Measurements from ENCODE around the gene UBAC2.
A peak's percentile ranks its signal among the peaks of the same experiment; 100 is the strongest.
"Not testable (repeated sequence)": the region's sequence is repeated elsewhere in the genome, so short reads cannot be mapped to it uniquely, and the experiment has no call there.

Gene UBAC2

GRCh38 chr13:99376924-99377323 is 176.3 kb downstream of the UBAC2 start:
- no peak for DNase-seq (ENCODE audit: low read depth in 2 of 2)

DNA sequence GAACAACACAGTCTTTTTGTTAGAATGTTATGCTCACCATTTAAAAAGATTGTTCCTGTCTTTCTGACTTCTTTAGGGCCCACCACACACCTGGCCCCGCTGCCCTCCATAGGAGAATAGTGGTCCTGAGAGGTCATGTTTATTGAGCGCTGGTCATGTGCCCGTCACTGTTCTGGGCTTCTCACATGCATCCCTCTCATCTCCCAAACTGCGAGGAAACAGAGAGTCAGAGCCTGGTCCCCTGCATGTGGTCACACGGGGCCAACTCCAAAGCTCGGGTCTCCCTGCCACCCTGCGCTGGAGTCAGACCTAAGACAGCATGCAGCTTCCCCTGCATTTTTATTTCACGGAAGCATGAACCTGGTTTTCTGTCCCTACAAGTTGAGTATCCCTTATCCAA is 177.0 kb downstream of the UBAC2 start:
- DNase-seq (ENCODE audit: low read depth in 2 of 2): no peak

- no peak for DNase-seq (ENCODE audit: low read depth in 2 of 2)
Observed at GRCh38 chr13:99378985-99379733, 178.5 kb downstream of the UBAC2 start.

DNA sequence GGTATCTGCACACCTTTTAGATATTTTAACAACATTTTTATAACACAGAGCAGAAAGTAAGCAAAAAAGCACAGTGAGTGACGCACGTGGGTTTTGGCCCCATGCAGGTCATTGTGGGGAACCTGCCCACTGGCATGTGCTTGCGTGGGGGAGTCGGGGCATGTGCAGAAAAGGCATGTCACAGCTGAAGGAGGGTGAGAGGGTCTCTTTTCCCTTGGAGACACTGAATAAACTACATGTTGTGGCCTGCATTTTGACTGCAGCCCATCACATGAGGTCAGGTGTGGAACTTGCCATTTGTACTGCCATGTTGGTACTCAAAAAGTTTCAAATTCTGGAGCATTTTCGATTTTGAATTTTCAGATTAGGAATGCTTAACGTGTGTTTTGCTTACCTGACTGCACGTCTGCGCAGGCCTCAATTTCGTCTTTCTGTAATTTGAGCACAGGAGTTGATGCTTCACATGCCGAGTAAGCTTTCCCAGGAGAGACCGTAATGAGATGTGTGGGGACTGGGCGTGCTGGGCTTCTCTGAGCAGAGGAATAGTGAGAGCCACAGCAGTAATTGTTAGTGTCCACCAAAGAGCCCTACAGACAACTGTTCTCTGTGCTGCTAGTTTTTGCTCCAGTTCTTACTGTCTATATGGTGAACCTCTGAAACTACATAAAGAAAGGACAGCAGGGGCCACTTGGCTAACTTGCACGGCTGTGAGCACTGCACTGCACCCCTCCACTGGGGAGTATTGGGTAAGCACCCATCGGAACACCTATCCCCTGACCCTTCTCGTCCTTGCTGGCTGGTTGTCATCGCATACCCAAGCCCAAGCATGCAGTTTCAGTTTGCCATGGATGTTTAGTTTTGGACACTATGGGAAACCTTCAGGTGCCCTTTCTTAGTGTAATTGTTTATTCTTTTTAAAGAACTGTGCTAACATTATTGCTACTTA is 179.5 kb downstream of the UBAC2 start:
- no peak for DNase-seq (ENCODE audit: low read depth in 2 of 2)

GRCh38 chr13:99380921-99381645 is 180.4 kb downstream of the UBAC2 start:
- DNase-seq (ENCODE audit: low read depth in 2 of 2): no peak

DNA sequence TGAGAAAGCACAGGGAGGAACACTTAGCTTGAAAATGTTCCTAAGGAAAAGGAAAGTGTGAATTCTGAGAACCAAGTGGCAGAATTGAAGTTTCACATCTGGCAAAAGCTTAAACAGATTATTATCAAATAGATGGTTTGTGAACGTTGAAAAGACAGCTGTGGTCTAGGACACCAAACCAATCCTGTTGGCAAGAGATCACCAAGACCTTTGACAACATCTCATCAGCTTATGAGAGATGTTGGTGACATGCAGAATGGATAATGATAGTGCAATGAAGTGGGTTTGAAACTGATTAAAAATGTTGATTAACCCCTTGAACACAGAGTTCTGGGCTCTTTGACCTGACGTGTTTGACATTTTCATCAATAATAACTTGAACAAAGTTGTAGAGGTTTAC is 181.1 kb downstream of the UBAC2 start:
- no peak for DNase-seq (ENCODE audit: low read depth in 2 of 2)

GRCh38 chr13:99382428-99383133 is 181.9 kb downstream of the UBAC2 start:
- DNase-seq (ENCODE audit: low read depth in 2 of 2): no peak

DNA sequence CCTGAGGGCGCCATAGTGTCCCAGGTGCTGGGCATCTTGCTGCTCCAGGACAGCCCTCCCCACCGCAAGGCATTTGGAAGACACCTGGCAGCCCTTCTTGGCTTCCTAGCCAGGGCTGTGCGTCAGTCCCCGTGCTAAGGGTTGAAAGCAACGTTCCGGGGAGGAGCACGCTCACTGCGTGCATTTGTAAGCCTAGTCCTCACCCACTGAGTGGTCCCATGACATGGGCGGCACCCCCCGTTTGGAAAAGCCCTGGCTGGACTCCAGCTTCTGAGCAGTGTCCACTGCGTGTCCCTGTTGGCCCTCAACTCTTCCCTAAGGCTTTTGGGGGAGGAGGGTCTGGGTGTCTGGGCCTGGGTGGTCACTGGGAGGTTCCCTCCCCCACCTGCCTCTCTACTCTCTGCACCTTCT is 182.9 kb downstream of the UBAC2 start:
- no peak for DNase-seq (ENCODE audit: low read depth in 2 of 2)

- DNase-seq (ENCODE audit: low read depth in 2 of 2): no peak
Observed at GRCh38 chr13:99383946-99384345, 183.3 kb downstream of the UBAC2 start.

GRCh38 chr13:99384468-99384867 is 183.8 kb downstream of the UBAC2 start:
- no peak for DNase-seq (ENCODE audit: low read depth in 2 of 2)

- DNase-seq (ENCODE audit: low read depth in 2 of 2): no peak
Observed at GRCh38 chr13:99385161-99385560, 184.5 kb downstream of the UBAC2 start.

DNA sequence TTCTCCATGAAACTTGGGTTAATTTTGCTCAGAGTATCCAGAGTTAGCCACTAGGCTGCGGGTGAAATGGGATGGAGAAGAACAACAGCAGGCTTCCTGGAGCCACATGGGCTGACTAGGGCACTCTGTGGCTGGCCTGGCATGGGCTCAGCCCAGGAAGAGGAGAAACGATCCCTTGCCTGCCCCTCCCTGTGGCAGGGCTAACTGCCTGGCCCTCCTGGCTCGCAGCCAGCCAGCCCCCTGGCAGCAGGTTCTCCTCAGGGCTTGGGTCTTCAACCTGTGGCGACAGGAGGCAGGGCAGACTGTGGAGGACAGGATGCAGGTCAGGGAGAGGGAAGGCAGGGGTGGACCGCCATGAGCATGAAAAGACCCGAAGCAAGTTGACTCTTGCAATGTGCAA is 185.3 kb downstream of the UBAC2 start:
- no peak for DNase-seq (ENCODE audit: low read depth in 2 of 2)

- DNase-seq (ENCODE audit: low read depth in 2 of 2): no peak
Observed at GRCh38 chr13:99386495-99386894, 185.8 kb downstream of the UBAC2 start.

GRCh38 chr13:99386911-99387788 is 186.5 kb downstream of the UBAC2 start:
- peak; percentile 74 to 80 for DNase-seq (ENCODE audit: low read depth in 2 of 2)

DNA sequence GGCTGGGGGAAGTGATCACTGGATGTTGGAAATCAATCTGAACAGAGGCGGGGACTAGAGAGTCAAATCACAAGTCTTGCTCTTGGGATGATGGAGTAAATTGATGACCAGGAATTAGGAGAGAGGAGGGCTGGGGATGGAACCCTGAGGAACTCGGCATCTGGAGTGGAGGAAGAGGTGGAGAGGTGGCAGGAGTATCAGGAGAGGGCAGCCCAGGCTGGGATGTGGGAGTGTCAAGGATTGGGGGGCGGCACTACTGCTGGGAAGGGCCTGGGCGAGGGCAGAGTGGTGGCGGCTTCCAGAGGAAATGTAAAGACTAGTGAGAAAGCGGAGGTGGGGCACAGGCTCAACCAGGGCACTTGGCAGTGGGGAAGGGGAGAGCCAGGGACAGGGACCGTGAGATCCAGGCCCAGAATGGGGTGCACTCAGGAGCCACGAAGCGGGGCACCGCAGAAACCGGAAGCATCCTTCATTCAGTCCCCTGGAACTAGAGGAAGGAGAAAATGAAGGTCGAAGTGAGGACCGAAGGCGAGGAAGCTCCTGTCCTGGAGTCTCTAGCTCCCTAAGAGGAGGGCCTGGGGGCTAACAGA is 187.8 kb downstream of the UBAC2 start:
- no peak for DNase-seq (ENCODE audit: low read depth in 2 of 2)

DNA sequence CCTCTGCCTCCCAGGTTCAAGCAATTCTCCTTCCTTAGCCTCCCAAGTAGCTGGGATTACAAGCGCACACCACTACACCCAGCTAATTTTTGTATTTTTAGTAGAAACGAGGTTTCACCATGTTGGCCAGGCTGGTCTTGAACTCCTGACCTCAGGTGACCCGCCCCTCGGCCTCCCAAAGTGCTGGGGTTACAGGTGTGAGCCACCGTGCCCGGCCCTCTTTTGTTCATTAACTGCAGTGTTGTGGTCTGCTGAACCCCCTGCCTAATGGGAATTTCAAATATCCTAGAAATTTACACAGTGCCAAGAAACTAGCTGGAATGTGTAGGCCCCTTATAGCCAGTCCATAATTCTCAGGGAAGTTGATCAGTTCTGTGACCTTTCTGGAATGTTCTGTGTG is 188.4 kb downstream of the UBAC2 start:
- not testable (repeated sequence) for DNase-seq (ENCODE audit: low read depth in 2 of 2)

DNA sequence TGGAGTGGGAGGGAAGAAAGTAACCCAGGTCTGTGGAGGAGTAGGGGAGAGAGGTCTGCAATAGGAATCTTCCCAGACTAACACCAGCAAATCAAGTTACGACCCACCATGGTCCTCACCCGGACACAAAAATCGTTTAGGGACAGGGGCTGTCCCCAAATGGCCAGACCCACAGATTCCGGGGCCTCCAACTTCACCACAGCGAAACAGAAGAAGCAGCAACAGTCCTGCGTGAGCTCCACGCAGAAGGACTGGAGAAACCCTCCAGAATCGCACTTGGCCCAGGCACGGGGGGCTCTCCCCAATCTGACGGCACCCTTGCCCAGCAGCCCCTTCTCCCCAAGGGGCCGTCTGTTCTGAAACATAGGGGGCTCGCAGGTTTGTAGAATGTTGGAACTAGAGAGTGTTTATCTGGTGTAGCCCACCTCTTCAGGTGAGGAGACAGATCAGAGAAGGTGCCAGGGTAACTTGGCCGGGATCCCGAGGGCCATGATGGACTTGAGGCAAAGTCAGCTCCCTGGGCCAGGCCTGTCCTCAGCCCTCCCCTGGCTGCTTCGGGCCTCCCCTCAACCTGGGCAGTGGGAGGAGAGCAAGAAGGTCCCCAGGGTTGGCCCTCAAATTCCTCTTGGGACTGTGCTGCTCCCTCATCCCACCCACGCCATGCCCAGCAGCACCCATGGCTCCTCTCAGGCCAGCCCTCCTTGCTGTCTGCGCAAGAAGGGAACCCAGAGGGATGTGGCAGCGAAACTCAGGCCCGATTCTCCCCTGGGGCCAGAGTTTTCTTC is 189.1 kb downstream of the UBAC2 start:
- no peak for DNase-seq (ENCODE audit: low read depth in 2 of 2)

GRCh38 chr13:99390601-99391000 is 189.9 kb downstream of the UBAC2 start:
- DNase-seq (ENCODE audit: low read depth in 2 of 2): no peak

DNA sequence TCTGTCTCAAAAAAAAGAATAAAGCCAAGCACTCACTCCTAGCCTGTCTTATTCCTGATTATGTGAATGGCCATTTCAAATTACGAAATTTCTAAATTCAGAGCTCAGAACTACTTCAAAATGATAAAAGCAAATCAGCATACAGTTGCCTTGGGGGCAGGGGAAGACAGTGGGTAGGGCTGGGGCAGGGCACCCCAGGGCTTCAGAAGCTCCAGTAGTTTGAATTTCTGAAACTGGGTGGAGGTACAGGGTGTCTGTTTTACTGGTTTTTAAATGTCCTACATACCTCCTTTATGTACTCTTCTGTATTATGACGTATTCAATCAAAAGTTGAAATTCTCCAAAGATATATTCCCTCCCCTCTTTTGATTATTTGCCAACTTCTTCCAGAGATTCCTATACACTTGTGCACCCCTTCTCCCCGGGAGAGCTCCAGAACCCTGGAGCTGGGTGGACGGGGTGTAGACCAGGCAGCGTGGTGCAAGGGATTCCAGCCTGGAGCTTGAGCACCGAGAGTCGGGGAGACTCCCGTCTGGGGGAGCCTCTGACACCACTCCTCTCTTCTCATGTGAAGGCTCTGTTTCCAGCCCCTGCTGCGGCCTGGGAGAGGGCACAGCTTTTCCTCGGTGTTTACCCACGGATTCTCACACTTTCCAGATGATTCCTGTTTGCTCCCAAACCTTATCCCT is 191.3 kb downstream of the UBAC2 start:
- DNase-seq (ENCODE audit: low read depth in 2 of 2): no peak

All from stimulated activated CD4-positive, alpha-beta T cell treated with anti-CD3 and anti-CD28 coated beads, Interleukin-1b, Interleukin-23, amount 100 ng/mL, for 1 hour (primary cell).